Vagina (tissue), 2 donors: ENCODE measurements around the gene SLC46A3.

ENCODE experiments used
- POLR2A ChIP-seq, 2 donors: fragments of 450-650 bp; IDR thresholded peaks; one replicate each; pipeline ENCODE4 v1.6.1; 2017; ENCODE audit warnings: antibody characterized with exemption in 2 of 2, mild to moderate bottlenecking in 2 of 2, moderate library complexity in 2 of 2
- TF ChIP-seq, protein P1 (sequence below), 3 experiments: fragments of 450-650 bp in 2 of 3; fragments of 200-600 bp in 1 of 3; sonication (generic) in 1 of 3; IDR thresholded peaks; one replicate each; pipeline ENCODE4 v1.5.1; 2017 to 2019; ENCODE audit warnings: antibody characterized with exemption in 3 of 3, mild to moderate bottlenecking in 2 of 3, moderate library complexity in 2 of 3

GRCh38 chr13:28658539-28658795 lies 60.3 kb downstream of the SLC46A3 start:
- no peak for TF ChIP-seq POLR2A (IDR thresholded peaks at IDR 0.05)
- TF ChIP-seq, protein P1, sequence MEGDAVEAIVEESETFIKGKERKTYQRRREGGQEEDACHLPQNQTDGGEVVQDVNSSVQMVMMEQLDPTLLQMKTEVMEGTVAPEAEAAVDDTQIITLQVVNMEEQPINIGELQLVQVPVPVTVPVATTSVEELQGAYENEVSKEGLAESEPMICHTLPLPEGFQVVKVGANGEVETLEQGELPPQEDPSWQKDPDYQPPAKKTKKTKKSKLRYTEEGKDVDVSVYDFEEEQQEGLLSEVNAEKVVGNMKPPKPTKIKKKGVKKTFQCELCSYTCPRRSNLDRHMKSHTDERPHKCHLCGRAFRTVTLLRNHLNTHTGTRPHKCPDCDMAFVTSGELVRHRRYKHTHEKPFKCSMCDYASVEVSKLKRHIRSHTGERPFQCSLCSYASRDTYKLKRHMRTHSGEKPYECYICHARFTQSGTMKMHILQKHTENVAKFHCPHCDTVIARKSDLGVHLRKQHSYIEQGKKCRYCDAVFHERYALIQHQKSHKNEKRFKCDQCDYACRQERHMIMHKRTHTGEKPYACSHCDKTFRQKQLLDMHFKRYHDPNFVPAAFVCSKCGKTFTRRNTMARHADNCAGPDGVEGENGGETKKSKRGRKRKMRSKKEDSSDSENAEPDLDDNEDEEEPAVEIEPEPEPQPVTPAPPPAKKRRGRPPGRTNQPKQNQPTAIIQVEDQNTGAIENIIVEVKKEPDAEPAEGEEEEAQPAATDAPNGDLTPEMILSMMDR (IDR thresholded peaks at IDR 0.05), result no peak
